Brain microvascular endothelial cell (primary cell): ENCODE data around the gene TULP4.

ENCODE experiments used
- DNase-seq: peaks from one replicate; pipeline ENCODE4 v3.0.0-alpha.2; 2020
- H3K27ac ChIP-seq: fragments of 250-450 bp; sonication (Bioruptor Pico); 2 replicates; pipeline ENCODE4 v1.5.1; 2020; ENCODE audit warnings: mild to moderate bottlenecking, moderate library complexity
- H3K27me3 ChIP-seq: fragments of 250-450 bp; sonication (Bioruptor Pico); replicated peaks from 2 replicates; pipeline ENCODE4 v1.5.1; 2020; ENCODE audit warnings: mild to moderate bottlenecking
- H3K36me3 ChIP-seq: fragments of 250-450 bp; sonication (Bioruptor Pico); replicated peaks from 2 replicates; pipeline ENCODE4 v1.5.1; 2020; ENCODE audit warnings: mild to moderate bottlenecking
- H3K4me3 ChIP-seq: 2 replicates; pipeline ENCODE4 v1.5.1; 2011; ENCODE audit warnings: low read depth, mild to moderate bottlenecking, control low read depth, low read length, moderate library complexity
- CTCF ChIP-seq: IDR thresholded peaks from 2 replicates; pipeline ENCODE4 v1.5.1; 2011; ENCODE audit warnings: low read depth, mild to moderate bottlenecking, moderate library complexity, low read length, control low read depth, inconsistent platforms; ENCODE audit errors: missing control alignments
- in situ Hi-C: cut with HindIII; loops from 2 replicates; pipeline ENCODE4 v1.10.0; 2017; ENCODE audit warnings: low sequenced_read_pairs, low pct_ligation_motif_present

TULP4 gene

GRCh38 chr6:158529629-158530028, 217.4 kb downstream of the TULP4 start:
- peaks cover 2% of the 10 kb centered on the region for H3K27me3 ChIP-seq
- in situ Hi-C loops = no loop called here
- DNase-seq = no peak

DNA sequence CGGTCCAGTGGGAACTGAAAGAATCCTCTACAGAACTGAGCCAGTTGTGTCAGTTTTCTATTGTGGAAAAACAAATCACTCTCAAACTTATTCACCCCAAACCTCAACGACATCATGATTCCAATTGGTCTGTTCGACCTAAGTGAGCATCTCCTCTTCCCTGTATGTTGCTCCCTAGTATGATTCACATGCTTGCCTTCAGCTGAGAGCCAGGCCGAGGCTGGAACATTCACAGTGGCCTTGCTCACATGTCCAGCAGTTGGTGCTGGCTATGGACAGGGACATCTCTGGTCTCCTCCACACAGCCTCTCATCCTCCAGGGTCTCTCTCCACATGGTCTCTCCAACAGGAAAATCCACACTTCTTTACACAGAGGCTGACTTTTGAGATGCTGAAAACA, 219.3 kb downstream of the TULP4 start:
- no peak overlapping the region for H3K27ac ChIP-seq
- in situ Hi-C loops = no loop called here
- peaks cover 4% of the 10 kb centered on the region for H3K27me3 ChIP-seq
- no peak for TF ChIP-seq CTCF
- H3K36me3 ChIP-seq = no peaks in the 10 kb centered on the region
- no peak for DNase-seq
- H3K4me3 ChIP-seq = no peak overlapping the region

More at GRCh38 chr6:158529629-158530028, 217.4 kb downstream of the TULP4 start:
- no peak overlapping the region for H3K27ac ChIP-seq
- no peak for TF ChIP-seq CTCF
- no peaks in the 10 kb centered on the region for H3K36me3 ChIP-seq
- H3K4me3 ChIP-seq = no peak overlapping the region

GRCh38 chr6:158531970-158532369, 219.7 kb downstream of the TULP4 start:
- no peak overlapping the region for H3K27ac ChIP-seq
- no peak for TF ChIP-seq CTCF
- H3K36me3 ChIP-seq = no peaks in the 10 kb centered on the region
- peaks cover 6% of the 10 kb centered on the region for H3K27me3 ChIP-seq
- DNase-seq = no peak
- in situ Hi-C loops = no loop called here
- H3K4me3 ChIP-seq = no peak overlapping the region

DNA sequence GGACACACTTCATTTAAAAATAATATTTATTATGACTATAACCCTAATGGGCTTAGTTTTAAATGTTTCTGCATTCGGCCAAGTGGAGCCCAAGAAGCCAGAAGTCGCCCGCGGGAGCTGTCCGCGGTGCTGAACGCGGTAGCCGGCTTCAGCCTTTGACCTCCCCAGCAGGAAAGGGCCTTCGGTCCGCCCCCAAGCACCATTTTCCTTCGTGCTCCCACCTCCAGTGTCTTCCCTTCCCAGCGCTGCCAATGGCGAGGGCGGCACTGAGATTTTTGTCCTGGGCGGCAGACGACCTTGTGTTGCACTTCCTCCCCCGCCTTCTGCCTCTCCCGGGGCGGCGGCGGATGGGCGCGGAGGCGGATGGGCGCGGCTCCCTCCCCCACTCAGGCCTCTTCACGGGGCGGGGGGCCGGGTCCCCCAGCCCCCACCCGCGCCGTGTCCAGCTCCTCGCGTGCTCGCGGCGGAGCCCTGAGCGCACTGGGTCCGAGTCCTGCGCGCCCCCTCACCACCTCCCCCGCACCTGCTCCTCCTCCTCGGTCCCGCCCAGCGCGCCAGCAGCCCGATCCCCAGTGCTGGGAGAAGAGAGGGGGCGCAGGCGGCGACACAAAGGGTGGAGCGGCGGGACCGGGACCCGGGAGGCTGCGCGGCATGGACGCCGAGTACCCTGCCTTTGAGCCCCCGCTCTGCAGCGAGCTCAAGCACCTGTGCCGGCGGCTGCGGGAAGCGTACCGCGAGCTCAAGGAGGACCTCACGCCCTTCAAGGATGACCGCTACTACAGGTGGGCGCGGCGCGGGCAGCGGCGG, 224.0 kb downstream of the TULP4 start:
- Histone ChIP-seq H3K27ac (no peak overlapping the region), H3K4me3 (peak overlapping the region; percentile 61), H3K36me3 (no peaks in the 10 kb centered on the region), H3K27me3 (peaks cover 17% of the 10 kb centered on the region)
- peak; percentile 52 for DNase-seq
- in situ Hi-C loops = no loop called here
- no peak for TF ChIP-seq CTCF

DNA sequence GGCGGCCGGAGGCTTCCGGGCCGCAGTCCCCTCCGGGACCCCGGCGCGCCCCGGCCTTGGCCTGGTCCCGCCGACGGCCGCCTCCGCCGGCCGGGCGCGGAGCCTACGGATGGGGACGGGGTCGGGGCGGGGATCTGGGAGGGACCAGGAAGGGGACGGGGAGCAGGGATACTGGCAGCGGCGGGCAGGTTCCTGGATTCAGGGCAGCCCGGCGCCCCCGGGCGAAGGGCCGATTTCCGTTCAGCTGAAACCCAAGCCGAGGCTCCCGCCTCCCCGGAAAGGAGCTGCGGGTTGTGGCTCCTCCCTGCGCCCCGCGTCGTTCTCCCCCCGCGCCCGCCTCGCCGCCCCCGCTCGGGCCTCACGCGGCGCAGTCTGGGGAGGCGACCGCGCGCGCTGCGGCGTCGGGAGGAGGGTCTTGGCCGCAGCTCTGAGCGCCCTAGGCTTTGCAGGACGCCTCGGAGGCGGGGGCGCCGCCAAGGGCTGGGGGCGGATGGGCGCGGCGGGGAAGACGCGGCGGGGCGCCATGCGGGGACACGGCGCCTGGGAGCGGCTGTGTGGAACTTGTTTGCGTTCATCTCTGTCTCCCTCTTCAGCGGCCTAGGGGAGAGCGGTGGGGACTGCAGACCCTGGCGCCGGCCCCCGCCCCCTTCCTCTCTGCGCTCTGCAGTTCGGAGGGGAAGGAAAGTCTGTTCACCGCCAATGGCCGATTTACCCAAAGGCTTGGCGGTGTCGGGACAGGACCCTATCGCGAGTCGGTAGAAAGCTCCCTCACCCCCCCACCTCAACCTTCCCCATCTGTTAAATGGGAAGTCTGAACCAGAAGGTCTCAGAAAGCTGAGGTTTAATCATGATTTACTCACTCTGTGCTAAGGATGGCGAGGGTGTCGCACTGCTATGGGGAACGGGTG, 224.9 kb downstream of the TULP4 start:
- Histone ChIP-seq H3K4me3 (peak overlapping the region; percentile 61), H3K27ac (no peak overlapping the region), H3K36me3 (no peaks in the 10 kb centered on the region), H3K27me3 (peaks cover 17% of the 10 kb centered on the region)
- DNase-seq = no peak
- in situ Hi-C loops = no loop called here
- no peak for TF ChIP-seq CTCF
